Renal pelvis (tissue), 4 donors: ENCODE measurements around the gene C1QA. TPM values are rescaled to one million over a fixed set of nuclear protein-coding genes. Genes with fewer than 3 reads are reported as not detected.
"Not testable (repeated sequence)": the region's sequence is repeated elsewhere in the genome, so short reads cannot be mapped to it uniquely, and the experiment has no call there.

Experiments used
- DNase-seq: peaks from one replicate; pipeline ENCODE4 v3.0.0-alpha.2; 2013
- polyA plus RNA-seq, 3 donors: library from polyadenylated mRNA; unstranded; fragments of 120-200 nt; gene quantifications; one replicate each; pipeline ENCODE4 v1.2.1, GENCODE V29; 2013; ENCODE audit not compliant: insufficient read length in 3 of 3

The C1QA gene
- polyA plus RNA-seq, 3 donors: 11.4 to 20.5 (median 14.8) TPM

DNA sequence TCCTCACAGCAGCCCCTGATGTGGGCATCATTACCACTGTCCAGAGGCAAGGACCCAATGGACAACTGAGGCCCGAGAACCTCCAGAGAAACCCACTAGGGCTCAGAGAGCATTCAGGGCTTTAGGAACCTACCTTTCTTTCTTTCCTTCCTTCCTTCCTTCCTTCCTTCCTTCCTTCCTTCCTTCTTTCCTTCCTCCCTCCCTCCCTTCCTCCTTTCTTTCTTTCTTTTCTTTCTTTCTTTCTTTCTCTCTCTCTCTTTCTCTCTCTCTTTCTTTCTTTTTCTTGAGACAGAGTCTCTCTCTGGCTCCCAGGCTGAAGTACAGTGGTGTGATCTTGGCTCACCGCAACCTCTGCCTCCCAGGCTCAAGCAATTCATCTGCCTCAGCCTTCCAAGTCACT, 32.4 kb downstream of the C1QA start:
- not testable (repeated sequence) for DNase-seq

DNA sequence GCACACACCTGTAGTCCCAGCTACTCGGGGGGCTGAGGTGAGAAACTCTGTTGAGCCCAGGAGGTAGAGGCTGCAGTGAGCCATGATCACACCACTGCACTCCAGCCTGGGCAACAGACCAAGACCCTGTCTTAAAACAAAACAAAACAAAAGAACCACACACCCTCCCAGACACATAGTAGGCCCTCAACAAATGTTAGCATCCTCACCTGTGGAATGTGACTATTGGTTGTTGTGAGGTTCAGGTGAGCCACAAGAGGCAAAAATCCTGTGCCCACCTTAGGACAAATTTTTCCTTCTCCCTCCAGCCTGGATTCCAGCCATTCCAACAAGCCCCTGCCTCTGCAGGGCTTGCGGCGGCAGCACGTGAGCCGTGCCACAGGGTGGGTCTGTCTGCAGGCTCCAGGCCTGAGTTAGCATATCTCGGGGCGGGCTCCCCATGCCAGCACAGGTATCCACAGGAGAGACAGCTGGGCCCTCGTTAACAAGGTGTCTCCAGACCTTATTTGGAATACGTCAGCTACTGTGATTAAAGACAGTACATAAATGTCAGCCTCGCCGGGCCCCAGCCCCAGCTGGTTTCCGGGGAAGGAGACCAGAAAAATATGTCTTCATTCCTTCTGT, 34.0 kb downstream of the C1QA start:
- no peak for DNase-seq

DNA sequence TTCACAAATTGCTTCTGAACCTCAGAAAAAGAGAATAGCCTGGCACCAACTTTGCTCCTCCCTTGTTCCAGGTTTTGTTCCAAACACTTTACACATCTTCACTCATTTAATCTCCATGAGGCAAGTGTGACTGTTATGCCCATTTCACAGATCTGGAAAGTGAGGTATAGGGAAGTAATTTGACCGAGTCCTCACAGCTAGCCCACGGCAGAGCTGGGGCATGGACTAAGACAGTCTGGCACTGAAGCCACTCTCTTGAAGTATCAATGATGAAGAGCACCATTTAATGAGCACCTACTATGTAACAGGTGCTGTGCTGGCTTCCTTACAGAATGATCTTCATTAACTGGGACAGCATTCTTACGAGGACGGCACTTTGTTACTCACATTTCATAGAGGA, 35.6 kb downstream of the C1QA start:
- no peak for DNase-seq

DNA sequence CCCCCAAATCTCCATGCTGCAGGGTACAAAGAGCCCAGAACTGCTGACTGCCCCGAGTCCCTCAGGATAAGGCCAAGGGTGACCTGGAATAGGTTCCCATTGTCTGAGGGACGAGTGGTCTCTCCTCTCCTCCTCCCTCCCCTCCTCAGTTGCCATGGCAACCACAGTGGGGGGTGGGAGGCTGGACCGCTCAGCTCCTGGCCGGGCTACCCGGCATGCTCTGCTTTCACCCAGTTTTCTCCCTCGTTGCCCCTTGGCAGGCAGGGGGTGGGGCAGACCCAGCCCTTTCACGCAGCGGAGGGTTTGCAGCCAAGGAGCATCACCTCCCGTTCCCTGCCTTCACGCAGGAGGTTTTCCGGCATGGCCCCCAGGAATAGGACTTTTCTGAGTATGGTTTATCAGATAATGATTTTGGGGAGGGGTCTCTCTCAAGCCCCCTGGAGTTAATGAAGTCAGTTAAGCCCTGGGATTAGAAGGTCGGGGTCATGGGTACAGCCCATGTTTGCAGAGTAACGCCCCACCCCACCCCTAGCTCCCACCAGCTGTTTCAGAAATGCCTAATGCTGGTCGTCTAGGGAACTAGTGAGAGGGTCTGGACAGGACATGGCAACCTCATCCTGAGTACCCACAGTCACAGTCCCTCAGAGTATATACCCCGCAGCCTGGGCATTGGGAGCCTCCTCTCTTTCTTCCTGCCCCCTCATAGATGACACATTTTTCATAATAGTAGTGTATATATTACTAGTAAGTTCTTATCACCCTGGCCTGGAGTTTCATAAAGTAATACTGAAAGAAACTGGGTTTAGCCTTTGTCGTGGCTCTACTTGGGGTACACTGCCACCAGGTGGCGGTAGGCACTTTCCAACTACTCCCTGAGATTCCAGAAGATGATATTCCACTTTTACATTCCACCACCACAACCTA, 37.3 kb downstream of the C1QA start:
- peak; percentile 54 for DNase-seq

DNA sequence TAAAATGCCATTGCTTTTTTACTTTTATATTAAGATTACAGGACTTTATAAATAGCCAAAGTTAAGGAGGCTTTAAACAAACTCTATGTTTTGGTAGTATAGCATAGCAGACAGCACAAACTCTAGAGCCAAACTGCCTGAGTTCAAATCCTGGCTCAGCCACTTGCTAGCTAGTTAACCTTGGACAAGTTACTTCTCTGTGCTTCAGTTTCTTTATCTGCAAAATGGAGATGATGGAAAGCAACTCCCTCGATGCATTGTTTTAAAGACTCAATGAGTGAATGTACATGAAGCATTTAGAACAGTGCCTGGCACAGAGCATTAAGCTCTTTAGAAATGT, 38.0 kb downstream of the C1QA start:
- no peak for DNase-seq

DNA sequence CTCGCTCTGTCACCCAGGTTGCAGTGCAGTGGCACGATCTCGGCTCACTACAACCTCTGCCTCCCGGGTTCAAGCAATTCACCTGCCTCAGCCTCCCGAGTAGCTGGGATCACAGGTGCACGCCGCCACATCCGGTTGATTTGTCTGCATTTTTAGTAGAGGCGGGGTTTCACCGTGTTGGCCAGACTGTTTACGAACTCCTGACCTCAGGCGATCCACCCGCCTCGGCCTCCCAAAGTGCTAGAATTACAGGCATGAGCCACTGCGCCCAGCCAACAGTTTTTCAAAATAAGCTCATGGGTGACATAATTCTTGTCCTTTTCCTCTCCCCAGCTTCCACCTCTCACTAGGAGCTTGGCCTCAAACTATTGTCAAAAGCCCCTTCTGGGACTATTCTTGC, 39.7 kb downstream of the C1QA start:
- DNase-seq: not testable (repeated sequence)

DNA sequence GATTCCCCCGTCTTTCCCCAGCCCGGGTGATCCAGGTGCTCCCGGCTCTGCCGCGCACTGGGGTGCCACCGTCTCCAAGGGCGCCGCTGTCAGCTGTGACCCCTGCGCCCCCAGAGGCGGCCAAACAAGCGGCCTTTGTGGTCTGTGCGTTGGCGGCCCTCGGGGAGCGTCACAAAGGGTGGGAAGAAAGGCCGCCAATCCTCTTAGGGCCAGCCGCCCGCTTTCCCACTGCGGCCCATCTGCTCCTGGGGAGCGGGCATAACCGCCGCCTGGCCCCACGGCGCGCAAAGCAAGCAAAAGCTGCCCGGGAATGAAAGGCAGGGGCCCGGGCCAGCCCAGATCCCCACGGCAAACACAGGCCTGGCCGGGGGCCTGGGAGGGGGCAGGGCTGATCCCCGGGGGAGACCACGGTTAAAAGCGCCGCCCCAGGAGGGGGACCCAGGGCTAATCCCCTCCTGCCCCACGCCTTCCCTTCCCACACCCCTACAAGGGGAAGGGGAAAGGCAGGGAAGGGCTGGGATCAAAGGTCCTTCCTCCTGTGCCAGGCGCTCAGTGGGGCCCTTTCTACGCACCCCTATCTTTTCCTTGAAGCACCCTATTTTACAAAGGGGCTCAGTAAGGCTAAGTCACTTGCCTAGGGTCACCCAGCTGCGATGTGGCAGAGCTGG, 40.6 kb downstream of the C1QA start:
- DNase-seq: no peak

DNA sequence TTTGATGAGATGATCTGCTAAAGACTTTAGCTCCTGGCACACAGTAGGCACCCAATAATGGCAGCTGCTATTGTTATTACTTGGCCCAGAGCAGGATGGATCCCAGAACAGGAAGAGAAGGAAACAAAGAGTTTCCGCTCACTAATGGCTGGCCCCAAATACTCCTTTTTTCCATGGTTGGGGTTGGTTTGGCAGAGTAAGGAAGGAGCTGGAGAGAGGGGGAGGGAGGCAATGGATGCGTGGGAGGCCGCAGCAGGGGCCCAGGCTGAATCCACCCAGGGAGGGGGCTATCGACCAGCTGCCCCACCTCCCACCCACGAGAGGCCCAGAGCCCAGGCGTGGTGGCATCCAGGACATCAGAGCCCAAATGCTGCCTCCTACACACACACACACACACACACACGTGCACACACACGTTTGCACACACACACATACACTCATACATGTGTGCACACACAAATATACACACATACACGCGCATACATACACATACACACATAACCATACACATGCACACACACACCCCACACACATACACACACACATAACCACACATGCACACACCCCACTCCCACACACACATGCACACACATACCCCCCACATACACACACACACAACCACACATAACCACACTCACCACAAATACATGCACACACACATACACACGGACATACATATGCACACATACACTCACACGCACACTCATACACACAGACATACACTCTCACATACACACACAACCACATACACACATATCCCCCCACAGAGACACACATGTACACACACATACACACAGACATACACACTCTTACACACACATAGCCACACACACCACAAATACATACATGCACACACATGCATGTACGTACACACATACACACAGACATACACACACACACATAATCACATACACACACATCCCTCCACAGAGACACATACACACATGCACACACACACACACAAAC, 41.8 kb downstream of the C1QA start:
- no peak for DNase-seq

DNA sequence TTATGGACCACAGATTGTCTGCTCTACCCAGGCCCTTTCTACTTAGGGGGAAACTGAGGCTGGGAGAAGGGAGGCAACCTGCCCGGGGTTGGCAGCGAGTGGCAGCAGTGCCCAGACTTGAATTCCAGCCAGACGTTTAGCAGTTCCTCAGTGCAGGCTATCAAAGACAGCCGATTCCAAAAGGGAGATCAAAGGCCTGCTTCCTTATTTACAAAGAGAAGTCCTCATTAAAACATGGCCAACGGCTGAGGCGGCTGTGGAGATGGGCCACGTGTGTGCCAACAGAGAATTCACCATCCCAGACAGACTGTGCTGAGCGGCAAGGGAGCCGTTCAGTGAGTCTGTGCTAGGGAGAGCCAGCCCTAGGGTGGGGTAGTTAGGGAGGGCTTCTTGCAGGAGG, 44.3 kb downstream of the C1QA start:
- no peak for DNase-seq

DNA sequence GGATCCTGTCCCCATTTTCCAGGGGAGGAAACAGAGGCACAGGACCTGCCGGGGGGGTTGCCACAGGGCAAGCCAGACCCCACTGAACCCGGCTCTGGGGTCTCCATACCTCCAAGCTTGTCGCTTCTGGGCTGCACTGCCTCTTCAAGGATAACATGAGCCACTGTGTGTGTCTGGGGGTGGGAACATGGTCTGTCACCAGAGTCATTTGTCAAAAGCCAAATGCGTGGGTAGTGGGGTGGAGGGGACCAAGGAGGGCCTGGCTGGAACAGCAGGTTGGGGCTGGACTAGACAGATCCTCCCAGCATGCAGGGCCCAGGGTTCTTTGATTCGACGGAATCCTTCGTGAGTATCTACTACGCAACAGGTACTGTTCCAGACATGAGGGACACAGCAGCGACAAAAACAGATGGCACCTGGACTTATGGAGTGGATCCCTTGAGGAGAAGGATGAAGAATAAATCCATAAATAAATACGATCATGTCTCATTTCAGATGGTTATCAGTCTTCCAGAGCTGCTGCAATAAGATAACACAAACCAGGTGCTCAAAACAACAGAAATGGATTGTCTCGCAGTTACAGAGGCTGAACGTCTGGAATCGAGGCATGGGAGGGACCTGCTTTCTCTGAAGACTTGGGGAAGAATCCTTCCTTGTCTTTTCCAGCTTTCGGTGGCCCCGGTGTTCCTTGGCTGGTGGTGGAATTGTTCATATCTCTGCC, 45.3 kb downstream of the C1QA start:
- DNase-seq: no peak

DNA sequence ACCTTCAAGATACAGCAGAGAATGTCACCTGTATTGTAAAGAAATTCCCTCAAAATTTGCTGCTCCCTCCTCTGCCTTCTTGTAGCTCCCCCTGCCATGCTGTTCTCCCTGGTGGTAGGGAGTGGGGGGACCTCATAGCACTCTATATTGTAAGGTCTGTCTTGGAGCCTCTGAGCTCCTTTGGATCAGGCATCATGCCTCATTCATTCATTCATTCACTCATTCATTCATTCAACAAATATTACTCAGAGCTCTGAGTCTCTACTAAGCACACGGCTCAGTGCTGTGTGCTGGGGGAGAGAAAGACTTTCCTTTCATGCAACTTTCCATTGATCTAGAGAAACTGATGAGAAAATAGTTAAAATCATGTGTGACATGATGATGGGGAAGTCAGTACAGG, 47.1 kb downstream of the C1QA start:
- DNase-seq: no peak

DNA sequence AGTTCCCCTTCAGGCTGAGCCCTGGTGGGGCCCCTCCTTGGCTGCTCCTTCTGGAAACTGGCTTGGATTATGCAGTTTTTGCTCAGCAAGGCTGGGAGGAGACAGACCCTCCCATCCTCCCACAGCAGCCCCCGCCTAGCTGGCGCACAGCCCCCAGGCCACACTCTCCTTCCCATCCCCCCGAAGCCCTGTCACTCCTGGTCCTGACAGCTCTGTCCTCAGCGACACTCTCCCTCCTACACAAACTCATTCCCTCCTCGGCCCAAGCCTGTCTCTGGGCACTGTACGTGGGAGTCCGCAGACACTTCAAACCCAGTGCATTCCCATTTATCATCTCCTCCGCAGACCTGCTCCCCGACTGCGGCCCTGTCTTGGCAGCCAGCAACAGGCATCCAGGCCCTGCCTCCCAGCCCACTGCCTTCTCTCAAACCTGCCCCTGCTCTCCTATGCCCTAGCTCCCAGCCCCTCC, 49.2 kb downstream of the C1QA start:
- peak; percentile 87 for DNase-seq

DNA sequence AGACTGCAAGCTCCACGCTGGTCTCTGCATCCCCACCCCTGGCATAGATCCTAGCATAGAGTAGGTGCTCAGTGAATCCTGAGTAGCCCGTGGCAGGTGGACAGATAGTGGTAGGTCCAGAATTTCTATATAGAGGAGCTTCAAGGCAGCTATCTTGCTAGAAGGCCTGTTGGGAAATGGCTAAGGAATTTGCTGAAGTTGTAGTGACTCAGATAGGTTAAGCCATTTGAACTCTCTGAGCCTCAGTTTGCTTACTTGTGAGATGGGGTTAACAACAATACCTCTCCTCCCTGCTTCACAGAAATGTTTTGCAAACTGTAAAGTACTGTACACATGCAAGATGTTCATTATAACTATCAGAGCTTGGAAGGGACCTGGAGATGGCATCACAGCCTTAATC, 50.8 kb downstream of the C1QA start:
- DNase-seq: no peak

DNA sequence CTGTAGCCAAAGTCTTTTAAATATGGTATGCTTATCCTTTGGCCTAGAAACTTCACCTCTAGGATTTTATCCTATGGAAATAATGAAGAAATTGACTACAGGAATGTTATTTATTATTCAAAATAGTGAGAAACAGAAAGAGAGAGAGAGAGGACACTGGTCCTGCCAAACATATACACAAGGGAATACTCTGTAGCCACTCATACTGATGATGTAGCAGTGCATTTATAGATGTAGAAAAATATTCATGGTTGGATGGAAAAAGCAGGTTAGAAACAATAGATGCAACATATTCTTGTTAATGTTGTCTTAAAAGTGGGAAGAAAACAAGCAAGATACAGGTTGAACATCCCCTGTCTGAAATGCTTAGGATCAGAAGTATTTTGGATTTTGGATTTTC, 52.0 kb downstream of the C1QA start:
- no peak for DNase-seq

Other genes starting within 250 kb of the C1QA start
- gene ZBTB40, start 184.8 kb upstream of the C1QA start, polyA plus RNA-seq: 10 to 100 TPM; 19.0 to 23.6 (median 23.3) TPM
- 1 to 10 TPM; 2.0 to 4.5 (median 2.4) TPM for gene EPHA8, start 73.1 kb upstream of the C1QA start, polyA plus RNA-seq
- 10 to 100 TPM; 12.9 to 20.1 (median 15.7) TPM for gene C1QC, start 7.0 kb downstream of the C1QA start, polyA plus RNA-seq
- gene C1QB, start 16.6 kb downstream of the C1QA start, polyA plus RNA-seq: 10 to 100 TPM in 1 of 3 donors, 1 to 10 TPM in 2; 7.4 to 10.4 (median 8.3) TPM
- 10 to 100 TPM; 11.4 to 16.6 (median 14.4) TPM for gene EPHB2, start 74.2 kb downstream of the C1QA start, polyA plus RNA-seq